Osteoblast (primary cell): Measurements from ENCODE around the gene ITGB4. TPM values are rescaled to one million over a fixed set of nuclear protein-coding genes. Genes with fewer than 3 reads are reported as not detected.

Experiments
- DNase-seq: peaks from one replicate; pipeline ENCODE4 v3.0.0; 2011; ENCODE audit warnings: low spot score, mixed read lengths; ENCODE audit not compliant: insufficient read length; ENCODE audit errors: missing footprints
- H2AFZ ChIP-seq: 2 replicates; pipeline ENCODE4 v1.6.0; 2011; ENCODE audit warnings: mild to moderate bottlenecking, low read length
- H3K27ac ChIP-seq: 2 replicates; pipeline ENCODE4 v1.5.1; 2011; ENCODE audit warnings: mild to moderate bottlenecking, low read depth, low read length, moderate library complexity
- H3K27me3 ChIP-seq: 2 replicates; pipeline ENCODE4 v1.6.0; 2012; ENCODE audit warnings: mild to moderate bottlenecking, control low read depth, inconsistent platforms, low read length, moderate library complexity; ENCODE audit not compliant: insufficient read depth
- H3K36me3 ChIP-seq: 2 replicates; pipeline ENCODE4 v1.5.1; 2011; ENCODE audit warnings: mild to moderate bottlenecking, low read length, control low read depth, moderate library complexity; ENCODE audit not compliant: insufficient read depth
- H3K4me1 ChIP-seq: 2 replicates; pipeline ENCODE4 v1.5.1; 2011; ENCODE audit warnings: mild to moderate bottlenecking, low read length, control low read depth, moderate library complexity; ENCODE audit not compliant: insufficient read depth
- H3K4me2 ChIP-seq: 2 replicates; pipeline ENCODE4 v1.6.0; 2011; ENCODE audit warnings: mild to moderate bottlenecking, low read length; ENCODE audit not compliant: insufficient read depth
- H3K4me3 ChIP-seq: fragments of 200-600 bp; sonication (generic); 3 replicates; pipeline ENCODE4 v1.5.1; 2012; ENCODE audit warnings: mild to moderate bottlenecking, low read length, inconsistent platforms; ENCODE audit not compliant: insufficient read depth
- H3K79me2 ChIP-seq: 2 replicates; pipeline ENCODE4 v1.6.0; 2012; ENCODE audit warnings: mild to moderate bottlenecking, low read length, control low read depth, inconsistent platforms; ENCODE audit not compliant: insufficient read depth
- H3K9me3 ChIP-seq: 2 replicates; pipeline ENCODE4 v1.5.1; 2011; ENCODE audit warnings: low read depth, low read length, control low read depth
- H4K20me1 ChIP-seq: 2 replicates; pipeline ENCODE4 v1.6.0; 2012; ENCODE audit warnings: mild to moderate bottlenecking, low read length, control low read depth; ENCODE audit not compliant: insufficient read depth
- total RNA-seq: library from RNA; depleted of rRNA; stranded (reverse); fragments of >200 nt; gene quantifications from 2 replicates; pipeline ENCODE4 v1.2.3, GENCODE V29; 2012
- TF ChIP-seq, protein P1 (sequence below): IDR thresholded peaks from 2 replicates; pipeline ENCODE4 v1.5.1; 2011; ENCODE audit warnings: mild to moderate bottlenecking, low read depth, low read length, moderate library complexity; ENCODE audit errors: extremely low read depth

The ITGB4 gene
- total RNA-seq, 1 donor, result 0.36 TPM

DNA sequence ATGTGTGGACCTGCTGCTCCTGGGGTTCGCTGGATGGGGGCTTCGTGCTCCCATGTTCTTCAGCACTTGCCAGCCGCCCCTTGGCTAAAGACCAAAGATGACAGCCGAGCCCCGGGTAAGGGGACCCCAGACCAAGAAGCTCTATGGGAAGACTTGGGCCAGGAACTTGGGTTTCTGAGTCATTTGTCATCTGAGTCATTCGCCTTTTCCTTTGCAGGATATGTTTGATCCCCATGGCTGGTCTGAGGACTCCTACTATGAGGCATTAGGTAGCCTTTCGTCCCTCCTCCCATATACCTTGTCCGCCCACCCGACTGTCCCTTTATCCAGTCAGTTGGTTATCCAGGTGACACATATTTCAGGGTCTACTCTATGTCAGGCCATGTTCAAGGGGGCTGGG lies 17.7 kb upstream of the ITGB4 start:
- peaks cover 7% of the 10 kb centered on the region for H3K79me2 ChIP-seq
- H3K9me3 ChIP-seq, result no peaks in the 10 kb centered on the region
- H3K27me3 ChIP-seq, result no peaks in the 10 kb centered on the region
- H3K4me1 ChIP-seq, result peaks cover 23% of the 10 kb centered on the region
- H3K36me3 ChIP-seq, result peaks cover 67% of the 10 kb centered on the region
- no peak overlapping the region for H3K4me2 ChIP-seq
- TF ChIP-seq, protein P1, sequence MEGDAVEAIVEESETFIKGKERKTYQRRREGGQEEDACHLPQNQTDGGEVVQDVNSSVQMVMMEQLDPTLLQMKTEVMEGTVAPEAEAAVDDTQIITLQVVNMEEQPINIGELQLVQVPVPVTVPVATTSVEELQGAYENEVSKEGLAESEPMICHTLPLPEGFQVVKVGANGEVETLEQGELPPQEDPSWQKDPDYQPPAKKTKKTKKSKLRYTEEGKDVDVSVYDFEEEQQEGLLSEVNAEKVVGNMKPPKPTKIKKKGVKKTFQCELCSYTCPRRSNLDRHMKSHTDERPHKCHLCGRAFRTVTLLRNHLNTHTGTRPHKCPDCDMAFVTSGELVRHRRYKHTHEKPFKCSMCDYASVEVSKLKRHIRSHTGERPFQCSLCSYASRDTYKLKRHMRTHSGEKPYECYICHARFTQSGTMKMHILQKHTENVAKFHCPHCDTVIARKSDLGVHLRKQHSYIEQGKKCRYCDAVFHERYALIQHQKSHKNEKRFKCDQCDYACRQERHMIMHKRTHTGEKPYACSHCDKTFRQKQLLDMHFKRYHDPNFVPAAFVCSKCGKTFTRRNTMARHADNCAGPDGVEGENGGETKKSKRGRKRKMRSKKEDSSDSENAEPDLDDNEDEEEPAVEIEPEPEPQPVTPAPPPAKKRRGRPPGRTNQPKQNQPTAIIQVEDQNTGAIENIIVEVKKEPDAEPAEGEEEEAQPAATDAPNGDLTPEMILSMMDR, result no peak
- no peak for DNase-seq
- H3K4me3 ChIP-seq, result no peak overlapping the region
- no peak overlapping the region for H3K27ac ChIP-seq
- no peak overlapping the region for H2AFZ ChIP-seq
- H4K20me1 ChIP-seq, result no peaks in the 10 kb centered on the region

DNA sequence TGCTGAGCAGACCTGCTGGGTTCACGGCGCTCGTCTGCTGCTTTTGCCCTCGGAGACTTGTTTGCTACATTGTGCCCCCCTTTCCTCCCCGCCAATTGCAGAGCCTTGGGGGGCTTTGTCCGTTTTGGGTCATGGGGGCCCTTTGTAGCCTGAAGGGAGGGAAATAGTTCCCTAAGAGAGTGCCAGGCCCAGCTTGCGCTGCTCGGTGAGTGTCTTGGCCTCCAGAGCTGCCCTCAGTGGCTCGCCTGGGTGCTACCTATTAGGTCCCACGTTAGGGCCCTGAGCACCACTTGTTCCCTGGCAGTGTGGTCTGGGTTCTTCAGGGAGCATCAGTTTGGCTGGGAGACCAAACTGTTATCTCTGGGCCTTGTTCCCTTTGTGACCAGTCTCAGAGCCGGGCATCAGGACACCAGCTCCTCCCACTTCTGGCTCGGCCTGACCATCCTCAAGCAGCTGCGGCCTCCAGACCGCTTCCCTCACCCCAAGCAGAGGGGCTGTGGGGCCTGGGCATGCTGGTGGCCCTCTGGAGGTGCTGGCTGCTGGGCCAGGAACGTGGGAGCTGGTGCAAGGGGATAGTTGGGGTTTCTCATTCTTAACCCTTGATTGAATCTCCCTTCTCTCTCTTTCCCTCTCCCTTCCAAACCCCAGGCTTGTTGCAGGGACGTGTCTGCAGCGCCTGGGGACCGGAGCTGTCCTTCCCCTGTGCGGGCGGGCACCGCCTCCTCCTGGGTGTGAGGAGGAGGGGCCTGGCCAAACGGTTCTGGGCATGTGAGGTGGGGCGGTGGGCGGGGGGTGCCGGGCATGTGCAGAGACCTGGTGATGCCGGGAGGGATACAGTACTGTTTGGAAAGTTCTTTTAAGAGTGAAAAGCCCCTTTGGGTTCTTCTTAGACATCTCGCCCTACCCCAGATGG lies 16.0 kb upstream of the ITGB4 start:
- H4K20me1 ChIP-seq, result no peaks in the 10 kb centered on the region
- H3K27ac ChIP-seq, result no peak overlapping the region
- TF ChIP-seq, protein P1, result no peak
- no peak overlapping the region for H3K4me3 ChIP-seq
- no peak for DNase-seq
- no peak overlapping the region for H2AFZ ChIP-seq
- H3K4me2 ChIP-seq, result no peak overlapping the region
- no peaks in the 10 kb centered on the region for H3K9me3 ChIP-seq
- H3K36me3 ChIP-seq, result peaks cover 66% of the 10 kb centered on the region
- no peaks in the 10 kb centered on the region for H3K27me3 ChIP-seq
- H3K79me2 ChIP-seq, result peaks cover 4% of the 10 kb centered on the region
- H3K4me1 ChIP-seq, result peaks cover 15% of the 10 kb centered on the region

DNA sequence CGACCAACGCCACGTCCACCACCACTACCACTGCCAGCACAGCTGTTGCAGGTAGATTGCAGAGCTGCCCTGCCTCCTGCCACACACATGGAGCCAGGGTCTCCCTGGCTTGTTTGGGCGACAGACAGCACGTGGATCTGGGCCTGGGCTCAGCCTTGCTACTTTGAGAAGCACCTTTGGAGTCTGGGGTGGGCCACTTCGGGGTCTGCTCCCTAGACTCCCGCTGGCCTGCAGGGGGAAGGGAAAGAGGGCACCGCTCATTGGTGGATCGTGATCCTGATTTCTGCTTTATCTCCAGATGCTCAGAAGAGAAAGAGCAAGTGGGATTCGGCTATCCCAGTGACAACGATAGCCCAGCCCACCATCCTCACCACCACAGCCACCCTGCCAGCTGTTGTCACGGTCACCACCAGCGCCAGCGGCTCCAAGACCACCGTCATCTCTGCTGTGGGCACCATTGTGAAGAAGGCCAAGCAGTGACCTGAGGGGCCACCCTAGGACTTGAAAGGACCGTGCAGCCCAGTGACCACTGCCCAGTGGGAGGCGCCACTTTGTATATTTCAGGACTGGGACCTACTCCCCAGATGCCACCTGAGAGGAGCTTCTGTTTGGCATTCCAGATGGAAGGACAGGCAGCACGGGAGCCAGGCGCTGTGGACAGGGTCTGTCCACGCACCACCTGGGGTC lies 15.1 kb upstream of the ITGB4 start:
- TF ChIP-seq, protein P1, result no peak

DNA sequence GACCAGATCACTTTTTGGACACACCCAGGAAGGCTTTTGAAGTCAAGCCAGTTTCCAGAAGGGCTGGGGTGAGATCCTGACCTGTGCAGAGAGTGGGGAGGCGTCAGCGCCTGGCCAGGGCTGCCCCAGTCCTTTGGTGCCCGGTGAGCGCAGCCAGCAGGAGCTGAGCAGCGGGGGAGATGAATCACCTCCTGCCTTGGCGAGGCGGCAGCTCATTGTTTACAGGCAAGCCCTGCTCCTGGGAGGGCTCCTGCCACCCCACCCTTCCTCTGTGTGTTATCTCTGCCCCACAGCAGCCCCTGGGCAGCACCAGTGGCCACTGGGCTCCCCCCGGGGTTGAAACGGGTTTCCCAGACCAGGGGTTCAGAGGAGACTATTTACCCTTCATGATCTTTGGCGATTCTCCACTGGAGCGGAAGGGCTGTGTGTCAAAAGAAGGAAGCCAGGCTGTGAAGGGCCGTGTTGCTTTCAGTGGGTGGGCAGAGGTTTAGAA lies 14.1 kb upstream of the ITGB4 start:
- no peaks in the 10 kb centered on the region for H3K79me2 ChIP-seq
- no peaks in the 10 kb centered on the region for H3K9me3 ChIP-seq
- H2AFZ ChIP-seq, result no peak overlapping the region
- H3K27ac ChIP-seq, result no peak overlapping the region
- TF ChIP-seq, protein P1, result no peak
- no peaks in the 10 kb centered on the region for H3K27me3 ChIP-seq
- no peaks in the 10 kb centered on the region for H4K20me1 ChIP-seq
- H3K36me3 ChIP-seq, result peaks cover 49% of the 10 kb centered on the region
- H3K4me2 ChIP-seq, result no peak overlapping the region
- DNase-seq, result peak; percentile 93
- peaks cover 5% of the 10 kb centered on the region for H3K4me1 ChIP-seq
- H3K4me3 ChIP-seq, result no peak overlapping the region

More for the DNA sequence above, 15.1 kb upstream of the ITGB4 start:
- Histone ChIP-seq H3K4me3 (no peak overlapping the region), H4K20me1 (no peaks in the 10 kb centered on the region), H3K36me3 (peaks cover 58% of the 10 kb centered on the region), H3K9me3 (no peaks in the 10 kb centered on the region), H3K4me2 (no peak overlapping the region), H3K27ac (no peak overlapping the region), H3K79me2 (peaks cover 4% of the 10 kb centered on the region), H2AFZ (no peak overlapping the region), H3K4me1 (peaks cover 5% of the 10 kb centered on the region), H3K27me3 (no peaks in the 10 kb centered on the region)
- no peak for DNase-seq
